Measurements from ENCODE around the gene BPIFB1.

BPIFB1 gene

DNA sequence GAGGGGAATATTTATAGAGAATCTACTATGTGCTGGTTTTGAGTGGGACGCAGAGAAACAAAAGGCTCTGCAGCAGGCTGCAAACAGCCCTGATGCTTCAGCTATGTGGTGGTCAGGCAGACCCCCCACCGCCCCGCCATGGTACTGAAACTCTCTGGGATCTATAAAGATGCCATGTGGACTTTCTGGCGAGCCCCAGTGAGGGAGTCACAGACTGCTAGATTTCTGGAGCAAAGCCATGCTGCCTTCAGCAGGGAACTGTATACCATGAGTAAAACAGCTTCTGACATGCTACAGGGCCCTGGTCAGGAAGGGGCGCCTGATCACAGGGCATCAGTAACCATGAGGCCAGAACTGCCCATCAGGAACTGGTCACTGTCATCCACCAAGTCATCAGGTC is 19.2 kb upstream of the BPIFB1 start:
- H3K4me3 ChIP-seq (ENCODE audit: low read depth, low read length): no peak overlapping the region
- no peak for DNase-seq (ENCODE audit: low read depth)

DNA sequence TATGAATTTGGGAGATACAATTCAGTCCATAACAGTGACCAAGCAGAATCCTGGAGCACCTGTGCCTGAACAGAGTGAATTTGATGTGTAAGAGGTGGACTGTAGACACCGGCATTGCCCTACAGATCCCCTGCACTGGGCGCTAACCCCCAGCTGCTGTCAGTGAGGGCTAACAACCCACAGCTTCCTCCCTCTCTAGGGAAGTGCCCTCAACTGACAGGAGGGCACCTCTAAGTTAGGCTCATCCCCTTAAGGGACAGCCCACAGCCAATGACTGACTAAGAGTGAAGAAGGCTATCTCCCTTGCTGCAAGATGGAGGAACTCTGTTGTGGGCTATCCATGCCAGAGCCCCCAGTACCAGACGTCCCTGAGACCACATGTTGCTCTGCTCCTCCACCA is 15.3 kb upstream of the BPIFB1 start:
- no peak for DNase-seq (ENCODE audit: low read depth)

DNA sequence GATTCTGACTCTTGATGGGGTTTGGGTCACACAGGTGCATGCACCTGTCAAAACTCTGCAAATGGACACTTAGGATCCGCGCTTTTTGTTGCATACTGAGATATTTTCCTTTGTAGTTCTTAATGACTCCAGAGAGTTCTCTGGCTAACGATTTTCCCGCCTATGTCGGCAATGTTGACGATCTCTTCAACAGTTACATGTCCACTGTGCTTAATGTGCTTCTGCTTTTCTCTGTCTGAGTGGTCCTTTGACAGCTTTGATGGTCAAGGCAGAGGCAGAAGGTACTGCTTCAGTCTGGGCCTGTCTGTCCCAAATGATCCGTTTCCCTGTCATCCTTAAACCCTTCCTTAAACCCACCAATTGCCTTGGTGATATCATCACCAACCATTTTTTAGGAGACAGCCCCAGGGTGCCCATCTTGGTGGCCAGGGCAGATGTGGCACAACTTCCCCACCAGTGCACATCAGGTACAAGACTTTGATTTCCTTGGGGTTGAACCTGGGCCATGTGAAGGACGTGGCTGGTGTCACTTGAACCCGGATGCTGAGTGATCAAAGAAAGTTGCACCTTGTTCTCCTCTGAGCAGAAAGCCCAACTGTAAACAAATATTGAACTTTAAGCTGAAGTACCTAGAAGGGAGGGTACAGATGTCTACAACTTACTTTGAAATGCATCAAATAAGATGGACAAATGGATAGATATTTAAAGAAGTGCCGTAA is 10.7 kb upstream of the BPIFB1 start:
- DNase-seq (ENCODE audit: low read depth): no peak

More for the DNA sequence above, 15.3 kb upstream of the BPIFB1 start:
- H3K4me3 ChIP-seq (ENCODE audit: low read depth, low read length): no peak overlapping the region

DNA sequence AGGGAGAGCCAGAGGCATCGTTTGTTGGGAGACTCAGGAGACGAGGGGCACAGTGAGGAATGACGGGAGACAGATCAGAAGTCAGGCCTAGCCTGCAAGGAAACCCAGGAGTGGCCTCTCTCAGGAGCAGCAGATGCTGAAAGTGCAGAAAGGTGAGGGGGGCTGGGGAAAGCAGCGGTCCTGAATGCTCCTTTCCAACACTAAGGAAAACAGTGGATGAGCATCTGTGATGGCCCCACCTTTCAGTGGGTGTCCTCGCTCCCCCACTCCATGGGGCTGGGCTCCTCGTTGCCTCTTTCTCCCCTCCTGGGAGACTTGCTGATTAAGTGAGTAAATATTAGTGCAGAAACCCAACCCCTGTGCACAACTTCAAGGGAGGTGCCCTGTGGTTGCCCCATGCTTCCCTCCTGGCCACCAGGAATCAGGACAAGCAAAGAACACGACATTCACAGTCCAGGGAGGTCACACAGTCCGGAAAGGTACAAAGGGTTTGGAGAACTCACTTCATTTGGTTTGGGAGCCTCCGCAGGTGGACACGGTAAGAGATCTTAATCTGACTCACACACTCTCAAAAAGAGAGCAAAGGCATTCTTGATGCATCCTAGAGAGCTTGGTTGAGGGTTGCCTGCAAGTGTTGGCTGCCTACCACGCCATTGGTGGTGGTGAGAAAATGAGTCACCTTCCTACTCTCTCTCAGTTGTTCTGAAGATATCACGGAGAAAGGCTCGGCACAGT is 9.7 kb upstream of the BPIFB1 start:
- no peak overlapping the region for H3K4me3 ChIP-seq (ENCODE audit: low read depth, low read length)
- DNase-seq (ENCODE audit: low read depth): no peak

More for the DNA sequence above, 10.7 kb upstream of the BPIFB1 start:
- H3K4me3 ChIP-seq (ENCODE audit: low read depth, low read length): no peak overlapping the region

DNA sequence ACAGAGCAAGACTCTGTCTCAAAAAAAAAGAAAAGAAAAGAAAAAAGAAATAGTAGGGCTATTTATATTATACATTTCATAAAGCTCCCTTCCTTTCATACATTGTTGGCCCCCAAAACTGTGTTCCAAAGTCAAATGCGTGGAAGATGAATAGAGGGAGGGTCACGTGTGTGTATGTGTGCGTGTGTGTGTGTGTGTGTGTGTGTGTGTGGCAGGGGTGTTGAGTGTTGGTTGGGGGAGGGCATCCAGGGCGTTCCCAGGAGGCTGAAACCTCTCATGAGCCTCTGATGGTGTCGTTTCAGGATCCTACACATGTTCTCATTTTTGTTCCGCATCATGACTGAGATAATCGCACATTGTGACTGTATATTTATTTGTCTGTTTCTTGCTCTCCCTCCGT is 7.8 kb upstream of the BPIFB1 start:
- no peak overlapping the region for H3K4me3 ChIP-seq (ENCODE audit: low read depth, low read length)
- DNase-seq (ENCODE audit: low read depth): no peak

DNA sequence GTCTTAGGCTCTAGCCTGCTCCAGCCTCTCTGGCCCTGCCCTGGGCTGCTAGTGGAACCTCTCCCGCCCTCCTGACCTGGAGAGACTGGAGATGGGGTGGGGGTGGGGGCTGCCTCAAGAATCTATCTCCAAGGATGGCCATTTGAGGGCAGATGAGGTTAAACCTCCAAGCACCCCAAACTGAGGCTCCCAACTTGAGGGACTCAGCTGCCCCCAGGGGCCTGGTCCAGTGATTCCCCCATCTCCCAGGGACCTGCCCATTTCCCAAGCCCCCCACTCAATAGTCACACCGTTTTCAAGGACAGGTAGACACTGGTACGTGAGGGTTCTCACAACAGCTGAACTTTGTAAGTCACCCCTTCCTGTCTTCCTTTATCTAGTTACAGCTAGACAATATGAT is 7.1 kb upstream of the BPIFB1 start:
- no peak overlapping the region for H3K4me3 ChIP-seq (ENCODE audit: low read depth, low read length)
- DNase-seq (ENCODE audit: low read depth): no peak

DNA sequence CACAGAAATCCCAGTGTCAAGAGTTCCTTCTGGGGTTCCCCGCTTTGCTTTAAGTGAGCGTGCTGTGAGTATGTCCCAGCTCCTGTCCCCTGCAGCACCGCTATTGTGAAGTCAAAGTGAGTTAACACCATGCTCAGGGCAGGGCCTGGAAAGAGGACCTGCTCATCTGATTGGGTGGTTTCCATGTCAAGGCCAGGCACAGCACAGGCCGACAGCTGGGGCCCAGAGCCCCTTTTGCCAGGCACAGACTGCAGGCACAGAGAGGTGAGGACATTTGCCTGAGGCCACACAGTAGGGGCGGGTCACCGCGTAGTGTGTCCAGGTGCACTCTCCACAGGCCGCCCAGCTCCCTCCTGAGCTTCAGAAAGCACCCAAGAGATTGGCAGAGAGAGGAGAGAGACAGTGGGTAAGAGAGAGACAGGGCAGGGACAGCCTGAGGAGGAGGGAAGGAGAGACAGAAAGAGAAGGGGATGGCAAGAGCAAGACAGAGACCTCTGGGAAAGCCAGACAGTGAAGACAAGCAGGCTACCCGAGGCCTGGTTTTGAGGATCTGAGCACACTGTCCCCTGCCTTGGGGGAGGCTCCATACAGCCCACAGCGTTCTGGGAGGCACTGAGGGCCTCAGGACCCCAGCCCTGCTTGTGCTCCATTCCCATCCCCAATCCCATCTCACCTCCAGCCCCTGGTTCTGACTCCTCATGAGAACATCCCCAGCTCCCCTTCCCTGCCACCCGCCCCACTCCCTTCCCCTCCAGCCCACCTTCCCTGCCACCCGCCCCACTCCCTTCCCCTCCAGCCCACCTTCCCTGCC is 6.5 kb upstream of the BPIFB1 start:
- no peak overlapping the region for H3K4me3 ChIP-seq (ENCODE audit: low read depth, low read length)
- no peak for DNase-seq (ENCODE audit: low read depth)

DNA sequence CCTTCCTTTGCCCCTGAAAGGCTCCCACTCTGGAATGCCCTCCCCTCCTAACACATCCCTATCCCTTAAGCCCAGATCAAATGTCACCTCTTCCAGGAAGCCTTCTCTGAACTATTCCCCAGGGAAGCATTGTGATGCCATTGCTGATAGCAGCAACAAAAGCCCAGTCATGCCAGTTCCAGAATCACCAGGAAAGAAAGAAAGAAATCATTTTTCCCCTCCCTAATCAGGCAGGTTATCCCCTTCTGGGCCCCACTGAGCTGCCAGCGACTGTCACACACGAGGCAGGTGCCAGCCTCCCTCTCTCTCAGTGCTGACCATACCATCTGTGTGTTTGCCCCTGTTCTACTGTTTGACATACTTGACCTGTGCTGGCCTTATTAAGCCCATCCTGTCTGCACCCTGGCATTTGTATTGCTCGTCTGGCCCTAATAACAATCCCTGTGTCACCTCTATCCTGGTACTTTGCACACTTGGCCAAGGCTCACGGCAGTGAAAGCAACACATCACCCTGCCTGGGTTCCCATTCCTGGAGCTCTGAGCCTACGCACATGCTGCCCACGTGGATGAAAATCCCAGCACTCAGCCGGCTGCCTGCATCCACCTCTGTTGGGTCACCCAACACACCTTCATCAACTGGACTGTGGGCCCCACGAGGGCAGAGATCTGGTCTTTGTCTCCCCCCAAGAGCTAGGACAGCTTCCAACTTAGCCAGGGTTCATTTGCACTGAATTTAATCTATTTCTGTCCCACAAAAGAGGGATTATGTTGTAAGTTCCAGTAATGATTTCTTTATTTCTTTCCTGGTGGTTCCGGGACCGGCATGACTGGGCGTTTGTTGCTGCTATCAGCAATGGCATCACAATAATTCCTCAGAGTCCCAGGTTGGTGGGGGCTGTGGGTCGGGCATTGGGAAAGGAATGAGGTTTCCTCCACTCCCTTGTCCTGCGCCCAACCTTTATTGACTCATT is 5.3 kb upstream of the BPIFB1 start:
- DNase-seq (ENCODE audit: low read depth): no peak
- H3K4me3 ChIP-seq (ENCODE audit: low read depth, low read length): no peak overlapping the region

DNA sequence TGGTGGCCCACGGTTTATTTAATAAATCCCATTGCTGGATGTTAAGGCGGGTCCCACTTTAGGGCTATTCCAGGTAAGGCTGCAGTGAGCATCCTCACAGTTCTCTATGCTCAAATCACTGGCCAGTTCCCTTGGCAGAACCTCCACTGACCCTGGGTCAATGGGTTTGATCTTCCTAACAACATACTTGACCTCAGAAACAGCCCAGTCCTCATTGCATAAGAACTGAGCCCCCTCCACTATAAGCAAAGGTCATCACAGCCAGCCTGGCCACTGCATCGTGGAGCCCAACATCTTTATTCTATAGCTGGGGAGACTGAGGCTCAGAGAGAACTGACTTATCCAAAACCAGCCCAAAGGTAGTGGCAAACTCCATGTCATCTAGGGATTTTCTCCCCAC is 4.3 kb upstream of the BPIFB1 start:
- DNase-seq (ENCODE audit: low read depth): no peak
- H3K4me3 ChIP-seq (ENCODE audit: low read depth, low read length): no peak overlapping the region

DNA sequence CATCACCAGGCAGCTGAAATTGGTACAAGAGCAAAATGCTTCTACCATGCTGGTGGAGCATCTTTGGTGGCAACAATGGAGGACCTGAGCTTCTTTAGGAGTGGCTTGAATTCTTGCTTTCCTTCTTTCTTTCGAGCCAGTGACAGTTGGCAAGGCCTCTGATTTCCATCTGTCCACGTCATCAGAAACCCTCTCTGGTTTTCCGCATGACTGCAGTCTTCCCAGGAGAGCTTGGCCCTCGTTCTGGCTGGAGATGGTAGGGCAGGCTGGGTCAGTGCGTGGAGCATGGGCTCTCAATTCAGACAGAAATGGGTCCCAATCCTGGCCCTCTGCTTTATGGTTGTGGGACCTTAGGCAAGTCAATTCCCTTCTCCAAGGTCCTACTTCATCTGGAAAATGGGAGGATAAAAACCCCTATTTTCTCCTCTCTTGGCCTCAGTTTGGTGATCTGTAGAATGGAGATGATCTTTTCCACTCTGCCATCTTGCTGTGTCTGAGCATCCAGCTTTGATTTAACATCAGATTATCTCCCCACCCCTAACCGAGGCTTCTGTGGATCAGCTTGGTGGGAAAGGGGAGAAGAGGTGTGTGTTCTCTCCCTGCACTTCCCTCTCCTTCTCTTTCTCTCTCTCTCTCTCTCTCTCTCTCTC is 3.6 kb upstream of the BPIFB1 start:
- H3K4me3 ChIP-seq (ENCODE audit: low read depth, low read length): no peak overlapping the region
- DNase-seq (ENCODE audit: low read depth): no peak

DNA sequence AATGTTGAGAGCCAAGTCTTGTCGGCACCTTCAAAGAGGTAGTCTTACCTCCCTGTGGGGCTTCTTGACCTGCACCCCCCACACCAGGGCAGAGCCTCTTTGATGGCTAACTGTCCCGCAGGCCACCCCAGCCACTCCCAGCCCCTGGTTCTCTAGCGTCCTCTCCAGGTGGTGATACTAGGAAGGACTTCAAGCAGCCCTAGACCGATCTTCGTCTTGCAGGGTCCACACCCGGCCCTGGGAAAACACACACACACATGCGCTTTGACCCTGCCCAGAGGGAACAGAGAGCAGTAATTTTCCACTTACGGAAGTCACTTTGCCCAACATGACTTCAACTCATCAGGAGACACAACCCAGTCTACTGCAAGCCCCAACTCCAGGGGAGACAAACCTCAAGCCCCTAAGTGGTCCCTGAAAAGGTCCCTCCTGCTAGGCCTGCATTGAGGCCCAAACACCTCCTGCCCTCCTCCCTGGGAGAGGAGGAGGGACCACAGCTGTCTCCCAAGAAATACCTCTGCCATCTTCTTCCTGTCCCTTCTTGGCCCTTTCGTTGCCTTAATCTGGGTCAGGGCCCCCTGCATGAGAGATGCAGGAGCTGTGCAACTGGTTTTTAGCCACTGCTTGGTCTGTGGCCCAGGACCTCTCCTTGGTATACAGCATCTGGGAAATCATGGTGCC is 2.9 kb upstream of the BPIFB1 start:
- H3K4me3 ChIP-seq (ENCODE audit: low read depth, low read length): no peak overlapping the region
- DNase-seq (ENCODE audit: low read depth): no peak

DNA sequence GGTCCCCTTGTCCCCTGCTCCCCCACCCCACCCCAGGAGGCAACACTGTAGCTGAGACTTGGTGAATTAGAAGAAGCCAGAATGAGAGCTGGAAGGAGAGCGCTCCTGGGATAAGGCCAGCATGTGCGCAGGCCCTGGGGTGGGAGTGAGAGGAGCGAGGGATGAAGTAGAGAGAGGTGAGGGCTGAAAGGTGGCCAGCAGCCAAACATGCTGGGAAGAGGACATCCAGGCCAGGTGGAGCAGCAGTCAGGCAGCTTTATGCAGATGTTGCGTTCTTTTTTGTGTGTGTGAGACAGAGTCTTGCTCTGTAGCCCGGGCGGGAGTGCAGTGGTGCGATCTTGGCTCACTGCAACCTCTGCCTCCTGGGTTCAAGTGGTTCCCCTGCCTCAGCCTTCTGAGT is 2.2 kb upstream of the BPIFB1 start:
- no peak for DNase-seq (ENCODE audit: low read depth)
- H3K4me3 ChIP-seq (ENCODE audit: low read depth, low read length): no peak overlapping the region

DNA sequence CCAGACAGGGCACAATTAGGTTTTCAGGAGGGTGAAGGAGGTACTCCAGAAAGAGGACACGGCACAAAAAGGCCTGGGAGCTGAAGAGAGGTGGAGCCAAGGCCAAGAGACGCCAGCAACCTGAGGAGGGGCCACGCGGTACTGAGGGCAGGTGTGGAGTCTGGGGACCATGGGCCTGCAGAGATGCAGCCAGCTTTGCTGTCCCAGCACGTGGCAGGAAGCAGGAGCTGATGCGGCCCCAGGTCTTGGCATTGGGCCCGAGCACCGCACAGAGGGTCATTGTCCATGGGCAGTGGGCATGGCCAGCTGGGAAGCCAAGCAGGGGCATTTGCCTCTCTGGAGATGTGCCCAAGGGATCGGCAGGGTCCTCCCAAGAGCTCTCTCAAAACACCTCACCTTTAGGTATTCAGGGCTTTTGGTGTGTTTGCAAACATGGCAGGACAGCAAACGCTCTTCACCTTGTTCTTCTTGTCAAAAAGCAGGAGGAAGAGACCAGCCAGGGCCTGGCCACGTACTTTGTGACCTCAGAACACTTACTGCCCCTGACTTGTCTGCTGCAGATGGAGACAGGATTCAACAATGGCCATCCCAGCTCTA is 1.4 kb upstream of the BPIFB1 start:
- DNase-seq (ENCODE audit: low read depth): no peak

DNA sequence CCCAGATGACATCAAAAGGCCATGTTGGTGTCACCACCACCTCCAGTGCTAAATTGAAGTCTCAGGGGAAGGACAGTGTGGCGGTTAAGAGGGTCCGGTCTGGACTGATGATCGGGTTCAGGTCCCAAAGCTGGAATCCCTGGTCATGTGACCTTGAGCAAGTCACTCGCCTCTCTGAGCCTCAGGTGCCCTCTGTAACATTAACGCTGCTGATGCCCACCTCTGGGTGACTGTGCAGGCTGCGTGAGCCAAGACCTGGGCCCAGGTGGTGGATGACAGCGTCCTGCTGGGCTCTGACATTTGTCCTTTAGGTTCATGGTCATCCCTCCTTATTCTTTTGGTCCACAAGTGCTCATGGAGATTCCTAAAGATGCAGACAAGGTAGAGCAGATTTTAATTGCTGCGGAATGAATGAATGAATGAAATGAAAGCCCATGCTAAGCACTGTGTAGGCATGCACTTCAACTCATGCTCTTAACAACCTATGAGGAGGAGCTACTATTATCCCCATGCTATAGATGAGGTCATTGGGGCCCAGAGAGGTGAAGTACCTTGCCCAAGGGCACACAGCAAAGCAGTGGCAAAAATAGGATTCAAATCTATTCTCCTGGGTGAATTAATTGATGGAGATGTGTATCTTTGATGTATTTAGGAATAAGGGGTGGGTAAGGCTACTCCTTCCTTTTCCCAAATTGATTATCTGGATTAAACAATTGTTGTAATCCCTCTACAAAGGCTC is 649 bp upstream of the BPIFB1 start:
- no peak for DNase-seq (ENCODE audit: low read depth)
- H3K4me3 ChIP-seq (ENCODE audit: low read depth, low read length): no peak overlapping the region

More for the DNA sequence above, 1.4 kb upstream of the BPIFB1 start:
- no peak overlapping the region for H3K4me3 ChIP-seq (ENCODE audit: low read depth, low read length)

DNA sequence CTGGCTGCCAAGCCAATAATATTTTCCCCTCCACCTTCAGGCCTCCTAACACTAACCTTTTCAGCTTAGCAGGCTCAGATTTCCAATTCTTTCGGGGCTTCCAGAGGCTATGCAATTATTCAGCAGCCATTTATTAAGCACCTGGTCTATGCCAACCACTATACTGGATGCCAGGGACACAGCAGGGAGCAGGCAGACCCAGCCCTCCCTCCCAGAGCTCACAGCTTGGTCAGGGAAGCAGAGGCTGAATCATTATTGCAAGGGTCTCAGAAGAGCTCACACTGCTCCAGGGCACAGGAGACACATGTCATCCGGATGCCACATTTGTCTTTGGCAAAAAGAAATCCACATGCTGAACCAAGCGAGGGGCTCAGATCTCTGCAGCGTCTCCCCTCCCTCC is 1.3 kb downstream of the BPIFB1 start:
- no peak overlapping the region for H3K4me3 ChIP-seq (ENCODE audit: low read depth, low read length)

DNA sequence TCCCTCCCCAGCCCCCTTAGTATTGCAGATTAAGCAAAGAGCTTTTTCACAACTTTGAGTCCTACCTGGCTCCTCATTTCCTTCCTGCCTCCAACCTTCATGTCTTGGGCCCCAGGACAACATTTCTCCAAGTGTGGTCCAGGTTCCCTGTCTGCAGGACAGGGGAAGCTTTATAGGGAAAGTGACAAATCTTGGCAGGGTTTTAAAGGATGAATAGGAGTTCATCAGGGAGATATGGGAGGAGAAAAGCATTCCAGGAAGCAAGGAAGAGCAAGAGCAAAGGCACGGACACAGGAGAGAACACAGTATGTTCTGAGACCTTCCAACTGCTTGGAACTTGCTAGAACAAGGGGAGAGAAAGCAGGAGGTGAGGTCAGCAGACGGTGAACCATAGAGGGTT is 1.9 kb downstream of the BPIFB1 start:
- DNase-seq (ENCODE audit: low read depth): no peak
- H3K4me3 ChIP-seq (ENCODE audit: low read depth, low read length): no peak overlapping the region

More for the DNA sequence above, 1.3 kb downstream of the BPIFB1 start:
- no peak for DNase-seq (ENCODE audit: low read depth)

DNA sequence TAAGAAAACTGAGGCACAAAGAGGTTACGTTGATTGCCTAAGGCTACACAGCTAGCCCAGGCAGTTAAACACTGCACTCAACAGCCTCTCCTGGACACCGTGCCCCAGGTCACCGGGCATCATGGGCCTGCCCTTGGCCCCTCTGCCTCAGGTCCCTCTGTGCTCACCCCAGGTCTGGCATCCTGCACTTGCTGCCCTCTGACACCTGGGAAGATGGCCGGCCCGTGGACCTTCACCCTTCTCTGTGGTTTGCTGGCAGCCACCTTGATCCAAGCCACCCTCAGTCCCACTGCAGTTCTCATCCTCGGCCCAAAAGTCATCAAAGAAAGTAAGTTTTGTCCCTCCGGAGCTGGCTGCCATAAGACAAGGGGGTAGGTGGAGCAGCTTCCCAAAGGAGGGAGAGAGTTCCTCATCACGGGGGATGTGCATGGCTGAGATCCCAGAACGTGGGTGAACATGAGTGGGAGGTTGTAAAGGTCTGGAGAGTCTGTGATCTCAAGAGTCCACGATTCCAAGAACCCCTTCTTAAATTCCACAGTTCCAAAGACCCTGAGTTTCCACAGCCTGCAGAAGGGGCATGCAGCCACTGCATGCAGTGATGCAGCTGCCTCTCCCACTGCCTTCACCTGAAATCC is 3.0 kb downstream of the BPIFB1 start:
- no peak overlapping the region for H3K4me3 ChIP-seq (ENCODE audit: low read depth, low read length)
- no peak for DNase-seq (ENCODE audit: low read depth)

Data from skeletal muscle cell (primary cell).